ENCODE data around the gene ARL4D. TPM values are rescaled to one million over a fixed set of nuclear protein-coding genes. Genes with fewer than 3 reads are reported as not detected.
A peak's percentile ranks its signal among the peaks of the same experiment; 100 is the strongest.
"Not testable (repeated sequence)": the region's sequence is repeated elsewhere in the genome, so short reads cannot be mapped to it uniquely, and the experiment has no call there.

The ARL4D gene
- total RNA-seq, 1 donor from 2014 or later, result 25.0 TPM

DNA sequence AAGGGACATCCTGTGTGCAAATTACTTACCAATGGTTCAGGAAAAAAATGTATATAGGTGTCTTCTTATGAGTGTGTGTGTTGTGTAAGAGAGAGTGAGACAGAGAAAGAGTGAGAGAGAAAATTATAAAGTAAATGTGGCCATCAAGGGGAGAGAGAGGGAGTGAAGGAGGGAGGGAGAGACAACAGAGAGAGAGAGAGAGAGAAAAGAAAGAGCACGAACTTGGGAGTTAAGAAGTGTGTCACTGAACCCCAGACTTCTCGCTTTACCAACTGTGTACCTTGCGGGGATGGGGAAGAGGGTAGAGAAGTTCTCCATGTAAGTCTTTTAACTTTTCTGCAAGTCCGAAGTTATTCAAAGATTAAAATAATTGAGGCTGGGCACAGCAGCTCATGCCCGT is 28.8 kb upstream of the ARL4D start:
- no peak for DNase-seq (ENCODE audit: low spot score)

DNA sequence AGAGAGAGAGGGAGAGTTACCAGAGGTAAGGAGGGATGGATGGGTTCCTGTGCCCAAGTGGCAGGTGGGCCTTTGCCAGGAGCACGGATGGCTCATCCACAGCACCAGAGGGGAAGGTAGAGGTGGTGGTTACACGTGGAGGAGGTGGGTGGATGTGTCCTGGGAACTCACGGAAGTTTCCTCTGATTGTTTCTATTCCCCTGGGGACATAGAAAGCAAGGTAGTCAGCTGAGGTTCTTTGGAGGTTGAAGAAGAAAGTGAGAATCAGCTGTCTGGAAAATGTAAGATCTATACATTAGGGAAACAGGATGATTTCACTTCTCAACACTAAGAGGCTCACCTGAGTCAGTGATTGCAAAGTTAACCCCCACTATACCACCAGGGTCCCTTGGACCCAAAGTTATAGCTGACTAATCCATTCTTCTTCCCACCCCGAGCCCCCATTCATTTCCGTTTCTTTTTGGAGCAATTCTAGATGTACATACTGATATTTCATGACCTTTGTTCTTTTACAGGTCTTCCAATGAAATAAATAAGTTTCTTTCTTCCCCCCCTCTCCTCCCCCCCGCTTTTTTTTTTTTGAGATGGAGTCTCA is 27.5 kb upstream of the ARL4D start:
- DNase-seq (ENCODE audit: low spot score), result no peak

DNA sequence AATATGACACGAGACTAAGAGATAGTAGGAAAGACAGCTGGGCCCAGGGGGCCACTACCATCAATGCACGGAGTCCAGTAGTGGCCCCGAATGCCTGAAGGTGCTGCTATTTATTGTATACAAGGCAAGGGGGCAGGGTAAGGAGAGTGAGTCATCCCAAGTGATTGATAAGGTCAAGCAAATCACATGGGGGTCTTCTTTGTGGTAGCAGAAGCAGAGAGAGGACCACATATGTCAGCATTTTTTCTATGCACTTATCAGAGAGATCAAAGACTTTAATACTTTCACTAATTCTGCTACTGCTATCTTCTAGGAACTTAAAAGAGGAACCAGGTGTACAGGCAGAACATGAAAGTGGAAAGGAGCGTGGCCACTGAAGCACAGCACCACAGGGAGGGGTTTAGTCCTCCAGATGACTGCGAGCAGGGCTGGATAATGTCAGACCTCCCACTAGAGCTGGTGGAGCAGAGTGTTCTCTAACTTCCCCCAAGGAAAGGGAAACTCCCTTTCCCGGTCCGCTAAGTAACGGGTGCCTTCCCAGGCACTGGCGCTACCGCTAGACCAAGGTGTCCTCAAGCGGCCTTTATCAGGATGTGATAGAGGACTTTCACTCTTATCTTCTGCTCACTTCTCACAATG is 26.4 kb upstream of the ARL4D start:
- DNase-seq (ENCODE audit: low spot score), result peak; percentile 78

DNA sequence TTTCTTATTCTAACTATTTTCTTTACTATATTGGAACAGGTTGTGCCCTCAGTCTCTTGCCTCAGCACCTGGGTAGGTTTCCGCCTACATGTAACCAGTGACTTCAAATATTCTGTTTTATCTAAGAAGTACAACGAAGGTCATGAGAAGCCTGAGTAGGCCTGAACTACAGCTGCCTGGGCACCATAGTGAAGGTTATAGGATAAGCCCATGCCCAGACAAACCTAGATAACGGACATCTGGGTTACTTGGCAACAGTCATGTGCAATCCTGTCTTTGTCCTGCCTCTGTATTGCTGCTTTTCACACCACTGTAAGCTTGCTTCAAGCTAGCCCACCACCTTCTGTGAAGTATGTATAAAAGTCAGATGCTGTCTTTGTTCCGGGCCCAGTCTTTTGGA is 25.4 kb upstream of the ARL4D start:
- no peak for DNase-seq (ENCODE audit: low spot score)

DNA sequence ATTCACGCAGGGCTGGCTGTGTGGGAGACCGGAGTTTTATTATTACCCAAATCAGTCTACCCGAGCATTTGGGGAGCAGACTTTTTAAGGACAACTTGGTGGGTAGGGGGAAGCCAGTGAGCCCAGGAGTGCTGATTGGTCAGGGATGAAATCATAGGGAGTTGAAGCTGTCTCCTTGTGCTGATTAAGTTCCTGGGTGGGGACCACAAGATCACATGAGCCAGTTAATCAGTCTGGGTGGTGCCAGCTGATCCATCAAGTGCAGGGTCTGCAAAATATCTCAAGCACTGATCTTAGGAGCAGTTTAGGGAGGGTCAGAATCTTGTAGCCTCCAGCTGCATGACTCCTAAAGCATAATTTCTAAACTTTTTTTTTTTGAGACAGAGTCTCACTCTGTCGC is 22.9 kb upstream of the ARL4D start:
- not testable (repeated sequence) for DNase-seq (ENCODE audit: low spot score)

DNA sequence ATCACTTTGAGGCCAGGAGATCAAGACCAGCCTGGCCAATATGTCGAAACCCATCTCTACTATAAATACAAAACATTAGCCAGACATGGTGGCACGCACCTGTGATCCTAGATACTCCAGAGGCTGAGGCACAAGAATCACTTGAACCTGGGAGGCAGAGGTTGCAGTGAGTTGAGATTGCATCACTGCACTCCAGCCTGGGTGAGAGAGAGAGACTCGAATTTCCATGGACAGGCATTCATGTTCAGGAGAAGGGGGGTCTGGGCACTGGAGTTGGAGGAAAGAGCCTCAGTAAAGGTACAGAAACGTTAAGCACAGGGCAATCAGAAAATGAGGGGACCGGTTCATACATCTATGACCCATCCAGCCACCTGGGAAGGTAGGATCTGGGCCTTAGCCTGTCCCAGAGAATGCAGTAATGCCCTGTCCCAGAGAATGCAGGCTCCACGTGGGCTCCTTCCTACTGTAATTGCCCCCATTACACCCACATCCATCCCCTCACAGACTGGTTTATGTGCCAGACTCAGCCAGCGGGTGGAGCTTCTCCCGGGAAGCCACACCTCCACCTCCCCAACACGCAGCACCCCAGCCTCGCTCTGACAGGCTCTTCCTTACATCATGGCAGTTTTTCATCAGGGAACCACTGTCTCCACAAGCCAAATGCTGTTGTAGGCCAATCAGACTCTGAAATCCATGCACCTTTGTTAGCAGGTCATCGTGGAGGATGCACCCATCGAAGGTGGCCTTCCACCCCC is 21.6 kb upstream of the ARL4D start:
- no peak for DNase-seq (ENCODE audit: low spot score)

DNA sequence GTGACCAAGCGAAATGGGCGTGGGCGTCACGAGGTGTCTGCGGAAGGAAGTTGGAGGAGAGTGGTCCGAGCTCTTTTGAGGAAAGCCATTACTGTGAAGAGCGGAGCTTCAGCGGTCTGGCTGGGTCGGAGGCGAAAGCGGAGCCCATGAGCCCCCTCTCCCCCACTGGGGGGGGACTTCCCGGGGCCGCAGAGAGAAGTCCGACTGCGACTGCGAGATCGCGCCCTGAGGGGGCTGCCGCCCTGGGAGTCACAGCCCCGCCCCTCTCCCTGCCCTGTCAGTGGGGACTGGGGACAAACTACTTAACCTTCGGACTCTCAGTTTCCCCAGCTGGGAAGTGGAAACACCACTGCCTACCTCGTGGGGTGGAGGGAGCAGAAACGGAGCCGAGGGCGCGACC is 20.0 kb upstream of the ARL4D start:
- no peak for DNase-seq (ENCODE audit: low spot score)

DNA sequence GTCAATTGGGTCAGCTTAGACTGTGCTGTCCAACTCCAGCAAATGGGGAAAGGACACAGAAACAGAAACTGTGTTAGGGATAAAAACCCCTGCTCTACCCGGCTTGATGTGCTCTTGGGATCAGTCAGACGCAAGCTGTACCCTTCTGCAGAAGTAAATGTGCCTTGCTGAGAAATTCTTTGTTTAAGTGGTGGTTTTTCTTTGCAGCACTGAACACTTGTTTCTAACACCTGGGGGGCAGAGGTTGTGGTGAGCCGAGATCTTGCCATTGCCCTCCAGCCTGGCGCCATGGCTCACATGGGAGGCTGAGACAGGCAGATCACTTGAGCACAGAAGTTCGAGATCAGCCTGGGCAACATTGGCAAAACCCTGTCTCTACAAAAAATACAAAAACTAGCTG is 18.5 kb upstream of the ARL4D start:
- DNase-seq (ENCODE audit: low spot score), result no peak

DNA sequence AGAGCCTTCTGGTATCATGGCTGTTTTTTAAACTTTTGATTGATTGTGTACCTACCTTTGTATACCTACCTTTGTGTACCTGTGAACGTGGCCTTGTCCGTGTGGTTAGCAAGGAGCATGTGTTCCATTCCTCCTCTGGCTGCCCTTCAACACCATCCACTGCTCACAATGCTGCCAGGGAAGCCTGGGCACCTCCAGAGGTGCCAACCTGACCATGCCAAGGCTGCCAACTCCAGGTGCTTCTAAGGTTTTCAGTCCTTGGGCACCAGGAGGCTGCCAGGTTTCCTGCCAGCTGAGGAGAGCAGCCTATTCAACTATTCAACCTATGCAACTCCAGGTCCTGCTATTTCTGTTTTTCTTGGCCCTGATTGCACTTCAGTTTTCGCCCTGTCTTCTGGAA is 17.6 kb upstream of the ARL4D start:
- no peak for DNase-seq (ENCODE audit: low spot score)

DNA sequence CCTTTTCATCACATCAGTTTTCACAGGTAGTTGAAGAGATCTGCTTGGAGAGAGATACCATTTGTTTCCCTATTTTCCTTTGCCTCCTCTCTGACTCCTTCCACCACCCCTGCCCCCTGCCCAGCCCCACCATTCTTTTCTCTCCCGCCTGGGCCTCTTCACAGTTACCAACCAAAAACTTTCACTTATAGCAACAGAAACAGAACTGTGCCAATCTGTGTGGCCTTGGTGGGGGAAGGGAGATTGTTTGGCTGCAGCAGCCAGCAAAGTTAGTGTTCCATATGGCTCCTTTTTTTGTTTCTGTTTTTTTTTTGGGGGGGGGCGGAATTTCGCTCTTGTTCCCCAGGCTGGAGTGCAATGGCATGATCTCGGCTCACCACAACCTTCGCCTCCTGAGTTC is 17.2 kb upstream of the ARL4D start:
- no peak for DNase-seq (ENCODE audit: low spot score)

DNA sequence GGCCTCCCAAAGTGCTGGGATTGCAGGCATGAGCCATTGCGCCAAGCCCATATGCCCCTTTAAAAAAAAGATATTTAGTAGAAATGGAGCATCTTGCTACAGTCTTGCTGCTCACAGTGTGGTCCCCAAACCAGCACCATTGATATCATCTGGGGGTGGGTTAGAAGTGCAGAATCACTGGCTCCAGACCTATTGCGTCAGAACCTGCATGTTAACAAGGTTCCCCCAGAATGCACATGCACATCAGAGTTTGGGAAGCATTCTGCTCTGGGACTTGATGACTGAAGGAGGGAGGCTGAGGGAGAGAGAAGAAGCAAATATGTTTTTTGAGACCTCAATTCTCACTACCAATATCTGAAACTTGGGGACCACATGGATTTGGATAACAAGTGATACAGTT is 16.0 kb upstream of the ARL4D start:
- no peak for DNase-seq (ENCODE audit: low spot score)

DNA sequence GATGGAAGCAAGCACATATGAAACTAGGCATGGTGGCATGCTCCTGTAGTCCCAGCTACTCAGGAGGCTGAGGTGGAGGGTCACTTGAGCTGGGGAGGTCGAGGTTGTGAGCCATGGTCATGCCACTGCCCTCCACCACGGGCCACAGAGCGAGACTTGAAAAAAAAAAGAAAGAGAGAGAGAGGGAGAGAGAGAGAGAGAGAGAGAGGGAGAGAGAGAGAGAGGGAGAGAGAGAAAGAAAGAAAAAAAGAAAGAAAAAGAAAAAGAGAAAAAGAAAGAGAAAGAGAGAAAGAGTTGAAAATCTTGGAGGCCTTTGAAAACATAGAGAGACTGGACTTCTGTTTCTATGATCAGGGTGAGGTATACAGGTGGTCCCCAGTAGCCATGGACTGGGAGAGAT is 15.4 kb upstream of the ARL4D start:
- no peak for DNase-seq (ENCODE audit: low spot score)

DNA sequence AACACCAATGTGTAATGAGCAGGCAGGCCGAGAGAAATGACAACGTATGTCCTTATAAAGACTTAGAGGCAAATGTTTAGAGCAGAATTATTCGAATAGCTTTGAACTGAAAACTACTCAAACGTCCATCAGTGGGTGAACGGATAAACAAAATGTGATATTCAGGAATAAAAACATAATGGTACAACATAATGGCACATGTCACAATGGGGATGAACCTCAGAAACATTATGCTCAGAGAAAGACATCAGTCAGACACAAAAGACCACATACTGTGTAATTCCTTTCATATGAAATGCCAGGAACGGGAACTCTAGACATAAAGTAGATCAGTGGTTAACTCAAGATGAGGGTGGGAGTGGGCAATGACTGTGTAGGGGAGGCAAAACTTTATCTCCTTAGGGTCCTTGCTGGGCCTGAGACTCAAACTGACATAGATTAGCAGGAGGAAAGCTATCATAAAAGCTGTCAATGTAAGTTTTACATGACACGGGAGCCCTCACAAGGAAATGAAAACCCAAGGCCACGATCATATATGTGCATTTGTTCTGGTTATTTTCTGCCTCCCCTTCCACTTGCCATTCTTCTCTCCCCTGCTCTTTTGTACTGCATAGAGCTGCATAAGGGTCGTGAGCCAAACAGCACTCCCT is 14.8 kb upstream of the ARL4D start:
- DNase-seq (ENCODE audit: low spot score), result no peak

DNA sequence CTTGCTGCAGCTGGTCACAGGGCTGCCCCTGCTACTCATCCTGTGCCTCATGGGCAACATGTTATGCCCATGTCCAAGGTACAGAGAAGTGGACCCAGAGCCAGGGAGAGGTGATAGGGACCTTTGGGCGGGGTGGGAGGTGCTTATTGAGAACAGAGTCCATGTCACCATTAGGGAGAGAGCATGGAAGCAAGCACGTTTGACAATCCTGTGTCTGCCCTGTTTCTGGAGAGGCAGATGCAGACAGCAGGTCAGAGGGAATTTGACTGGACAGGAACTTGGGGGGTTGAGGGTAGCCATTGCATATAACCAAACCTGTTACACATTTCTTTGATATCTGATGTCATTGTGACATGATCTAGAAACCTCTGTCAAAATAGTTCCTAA is 14.3 kb upstream of the ARL4D start:
- no peak for DNase-seq (ENCODE audit: low spot score)

DNA sequence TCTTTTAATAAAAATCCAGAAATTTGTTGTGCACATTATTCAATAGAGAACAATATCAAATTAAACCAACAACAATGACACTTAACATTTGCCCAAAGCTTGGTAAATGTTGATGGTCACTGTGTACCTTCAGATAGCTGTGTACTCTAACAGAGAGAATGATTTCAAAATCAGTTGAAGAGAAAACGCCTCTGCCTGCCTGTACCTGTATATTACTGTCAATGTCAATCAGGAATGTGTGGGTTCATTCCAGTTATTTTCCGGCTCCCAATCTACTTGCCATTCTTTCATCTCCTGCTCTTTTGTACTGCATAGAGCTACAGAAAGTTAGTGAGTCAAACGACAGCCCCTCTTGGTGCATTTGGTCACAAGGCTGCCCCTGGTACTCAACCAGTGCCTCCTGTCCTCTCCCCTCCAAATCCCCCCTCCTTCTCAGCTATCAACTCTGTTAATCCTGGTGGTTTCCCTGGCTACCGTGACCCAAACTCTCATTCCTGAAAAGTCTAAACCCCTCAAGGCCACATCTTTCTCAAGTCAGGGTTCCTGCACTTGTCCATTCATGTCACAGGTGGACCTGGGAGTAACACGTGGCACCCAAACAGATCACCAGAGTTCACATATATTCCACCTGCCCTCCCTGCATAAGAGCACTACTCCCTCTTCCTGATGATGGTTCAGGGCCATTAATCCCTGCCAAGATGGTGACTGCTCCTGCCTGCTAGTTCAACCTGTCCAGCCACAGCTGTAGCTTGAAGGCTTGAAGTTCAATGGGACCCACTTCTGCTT is 13.6 kb upstream of the ARL4D start:
- no peak for DNase-seq (ENCODE audit: low spot score)

DNA sequence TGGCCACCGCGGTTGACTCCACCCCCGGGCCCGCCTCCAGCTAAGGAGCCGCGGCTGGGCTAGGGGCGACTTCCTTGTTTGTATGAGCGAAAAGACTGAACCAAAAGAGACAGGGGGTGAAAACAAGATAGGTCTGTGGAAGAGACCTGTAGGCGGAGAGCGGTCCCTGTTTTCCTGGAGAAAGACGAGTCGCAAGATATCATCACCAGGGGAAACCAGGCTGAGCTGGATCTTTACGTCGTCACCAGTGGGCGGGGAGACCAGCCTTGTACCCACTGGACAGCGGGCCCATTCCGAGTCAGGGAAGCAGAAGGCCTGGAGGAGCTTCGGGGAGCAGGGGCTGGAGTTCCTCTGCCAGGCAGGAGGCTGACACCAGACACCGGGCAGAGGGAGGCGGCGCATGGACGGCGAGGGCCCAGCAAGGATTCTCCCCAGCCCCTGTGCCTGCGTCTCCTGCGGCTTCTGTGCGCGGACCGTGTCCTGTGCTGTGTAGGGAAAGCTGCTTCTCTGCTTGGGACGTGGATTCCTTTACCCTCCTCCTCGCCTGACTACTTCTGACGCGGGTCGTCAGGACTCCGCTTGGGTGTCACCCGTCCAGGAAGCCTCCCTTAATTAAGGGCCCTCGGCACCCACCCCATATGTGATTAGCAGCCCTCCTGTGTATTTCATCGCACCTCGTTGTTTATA is 10.3 kb upstream of the ARL4D start:
- DNase-seq (ENCODE audit: low spot score), result peak; percentile 98

DNA sequence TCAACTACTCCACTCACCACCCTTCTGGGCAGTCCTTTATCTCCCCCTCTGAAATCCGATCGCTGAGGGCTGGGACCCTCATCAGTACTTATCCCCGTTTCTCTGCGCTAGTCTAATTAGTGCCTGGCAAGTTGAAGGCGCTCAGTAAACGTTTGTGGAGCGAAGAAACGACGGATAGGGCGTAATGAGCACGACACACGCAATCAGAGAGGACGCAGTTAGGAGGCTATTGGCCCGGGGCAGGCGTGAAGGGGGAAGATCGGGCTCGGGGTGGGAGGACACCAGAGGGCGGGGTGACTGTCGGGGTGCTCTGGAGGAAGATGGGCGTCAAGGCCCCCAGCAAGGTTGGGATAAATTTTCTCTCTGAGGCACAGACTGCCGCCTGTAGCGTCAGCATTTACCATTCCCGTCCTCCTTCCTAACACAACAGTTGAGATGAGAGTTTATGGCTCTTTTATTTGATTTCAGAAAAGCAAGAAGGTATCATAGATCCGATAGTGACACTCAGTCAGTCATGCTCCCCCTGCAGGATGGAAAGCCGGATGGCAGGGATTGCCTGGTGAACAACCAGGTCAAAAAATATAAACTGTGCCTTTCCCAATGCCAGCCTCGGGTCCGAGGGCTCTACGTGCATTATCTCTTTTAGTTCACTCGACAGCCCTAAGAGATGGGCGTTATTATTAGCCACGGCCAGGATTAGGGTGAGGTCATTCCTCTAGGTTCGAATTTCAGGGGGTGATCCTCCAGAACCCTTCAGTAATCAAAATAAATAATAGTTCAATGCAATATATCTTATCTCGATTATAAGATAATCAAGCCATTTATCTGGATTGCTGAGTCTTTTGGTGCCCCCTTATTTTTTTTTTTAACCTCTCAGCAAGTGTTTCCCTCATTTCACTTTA is 9.5 kb upstream of the ARL4D start:
- peak; percentile 89 for DNase-seq (ENCODE audit: low spot score)

DNA sequence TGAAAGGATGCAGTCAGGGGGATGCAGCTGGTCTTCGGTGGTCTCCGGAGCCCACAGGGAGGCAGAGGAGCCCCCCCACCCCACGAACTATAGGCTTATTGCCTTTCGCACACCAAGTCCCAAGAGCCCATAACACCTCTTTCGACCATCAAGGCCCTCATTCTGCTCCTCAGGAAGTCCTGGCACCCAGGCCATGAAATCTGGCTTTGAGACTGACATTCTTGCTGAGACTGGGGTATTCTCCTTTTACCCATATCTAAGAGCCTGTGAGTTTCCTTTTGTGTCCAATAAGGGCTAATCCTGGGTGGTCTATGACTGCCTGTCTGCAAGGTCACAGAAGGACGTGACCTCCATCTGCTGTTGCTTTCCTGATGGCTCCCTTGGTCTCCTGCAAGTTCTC is 6.4 kb upstream of the ARL4D start:
- DNase-seq (ENCODE audit: low spot score), result no peak

DNA sequence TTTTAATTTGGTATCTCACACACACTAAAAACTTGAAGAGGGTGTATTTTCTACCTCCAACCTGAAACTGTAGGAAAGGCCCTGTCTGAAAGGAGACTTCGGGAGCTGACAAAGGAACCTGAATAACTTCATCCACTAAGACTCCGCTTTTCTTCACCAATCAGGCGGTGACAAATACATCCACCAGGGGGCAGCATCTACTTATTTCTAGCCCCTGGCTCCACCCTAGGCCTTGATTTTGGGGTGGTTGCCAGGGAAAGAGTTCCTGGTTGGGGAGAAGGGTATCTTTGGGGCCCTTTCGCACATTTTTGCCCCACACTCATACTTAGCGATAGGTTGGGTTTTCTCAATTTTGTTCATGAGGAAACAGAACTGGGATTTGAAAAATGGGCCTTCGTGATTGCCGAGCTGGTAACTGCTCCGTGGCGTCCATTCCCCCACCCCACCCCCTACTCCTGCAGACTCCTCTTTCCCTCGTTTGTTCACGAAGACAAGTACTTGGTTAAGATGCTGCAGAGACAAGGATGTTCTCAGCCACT is 4.8 kb upstream of the ARL4D start:
- DNase-seq (ENCODE audit: low spot score), result peak; percentile 93

DNA sequence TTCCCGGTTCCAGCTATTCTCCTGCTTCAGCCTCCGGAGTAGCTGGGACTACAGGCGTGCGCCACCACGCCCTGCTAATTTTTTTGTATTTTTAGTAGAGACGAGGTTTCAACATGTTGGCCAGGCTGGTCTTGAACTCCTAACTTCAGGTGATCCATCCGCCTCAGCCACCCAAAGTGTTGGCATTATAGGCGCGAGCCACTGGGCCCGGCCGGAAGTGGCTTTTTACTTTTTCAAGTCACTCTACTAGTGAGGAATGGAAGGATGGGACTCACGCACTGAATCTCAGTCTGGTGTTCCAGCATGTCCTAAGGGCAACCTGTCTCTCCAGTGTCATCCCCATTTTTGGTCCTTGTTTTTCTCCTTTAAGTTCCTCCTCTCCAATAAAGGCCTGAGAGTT is 4.1 kb upstream of the ARL4D start:
- DNase-seq (ENCODE audit: low spot score), result not testable (repeated sequence)
